KG1 (cell line): ENCODE results near the gene MGAT5B.

Experiments
- DNase-seq: peaks from one replicate; lab custom pipeline; 2025; lab: John Stamatoyannopoulos, UW

The MGAT5B gene

GRCh38 chr17:76879691-76880090 lies 11.5 kb downstream of the MGAT5B start:
- no peak for DNase-seq

DNA sequence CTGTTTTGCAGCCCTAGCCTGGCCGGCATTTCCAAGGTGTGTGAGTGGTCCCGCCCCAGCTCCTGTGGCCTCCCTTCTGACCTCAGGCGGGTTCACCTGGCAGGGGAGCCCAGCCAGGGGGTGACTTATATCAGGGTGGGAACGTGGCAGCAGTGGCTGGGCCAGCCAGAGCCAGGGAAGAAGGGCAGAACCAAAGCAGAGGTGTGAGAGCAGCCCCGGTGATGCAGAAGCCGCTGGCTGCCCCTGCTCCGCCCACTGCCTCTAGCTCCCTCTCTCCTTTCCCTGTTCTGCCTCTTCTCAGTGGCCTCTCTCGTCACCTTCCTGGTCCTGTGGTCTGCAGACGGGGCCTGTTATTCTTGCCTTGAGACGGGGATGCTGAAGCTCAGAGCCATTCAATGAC lies 12.1 kb downstream of the MGAT5B start:
- no peak for DNase-seq

- no peak for DNase-seq
Observed at GRCh38 chr17:76880971-76881370, 12.8 kb downstream of the MGAT5B start.

- DNase-seq = no peak
Observed at GRCh38 chr17:76881408-76881807, 13.2 kb downstream of the MGAT5B start.

DNA sequence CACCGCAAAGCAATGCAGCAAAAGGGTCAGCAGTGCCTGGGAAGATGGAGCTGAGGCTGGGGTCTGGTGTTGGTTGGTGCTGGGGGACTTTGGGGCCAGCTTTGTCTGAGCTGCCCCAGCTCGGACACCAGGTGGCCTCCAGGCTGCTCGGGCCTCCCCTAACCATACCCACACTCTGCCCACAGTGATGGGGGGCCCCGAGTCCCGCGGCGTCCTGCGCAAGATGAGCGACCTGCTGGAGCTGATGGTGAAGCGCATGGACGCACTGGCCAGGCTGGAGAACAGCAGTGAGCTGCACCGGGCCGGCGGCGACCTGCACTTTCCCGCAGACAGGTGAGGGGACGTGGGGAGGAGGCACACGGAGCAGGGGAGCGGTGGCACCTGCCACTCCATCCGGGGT lies 13.8 kb downstream of the MGAT5B start:
- no peak for DNase-seq

GRCh38 chr17:76883744-76884525 lies 15.7 kb downstream of the MGAT5B start:
- no peak for DNase-seq

DNA sequence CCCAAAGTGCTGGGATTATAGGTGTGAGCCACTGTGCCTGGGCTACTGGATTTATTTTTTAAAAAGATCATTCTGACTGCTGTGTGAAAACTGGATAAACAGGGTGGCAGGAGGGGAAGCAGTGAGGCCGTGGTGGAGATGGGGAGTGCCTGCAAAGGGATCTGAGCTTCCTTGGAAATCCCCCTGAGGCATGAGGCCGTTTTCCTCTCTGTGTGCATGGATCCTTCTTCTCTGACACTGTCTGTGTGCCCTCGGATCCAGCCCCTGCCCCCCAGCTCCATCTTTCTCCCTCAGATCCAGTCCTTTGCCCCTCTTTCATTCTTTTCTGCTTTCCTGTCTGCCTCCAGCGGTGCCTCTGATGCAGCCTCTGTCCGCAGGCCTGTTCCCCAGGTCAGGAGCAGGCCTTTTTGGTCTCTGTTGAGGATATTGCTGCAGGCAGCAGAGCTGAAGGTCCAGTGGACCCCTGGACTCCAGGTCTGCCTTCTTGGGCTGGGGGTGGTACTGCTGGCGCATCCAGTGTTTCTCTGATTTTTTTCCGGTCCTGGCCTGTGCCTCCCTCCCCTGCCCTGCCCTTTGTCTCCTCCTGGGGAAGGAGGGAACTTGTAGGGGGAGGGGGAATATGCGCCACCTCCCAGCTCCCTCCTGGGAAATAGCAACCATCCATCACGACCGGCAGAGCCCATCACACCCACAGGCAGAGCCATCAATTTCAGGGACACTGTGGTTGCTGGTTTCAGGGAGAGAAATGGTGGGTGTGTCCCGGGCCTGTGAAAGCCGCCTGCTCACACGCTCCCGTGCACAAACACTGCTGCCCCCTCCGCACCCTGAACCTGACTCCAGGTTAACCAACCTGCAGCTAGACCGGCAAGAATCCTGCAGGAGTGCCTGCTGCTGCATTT lies 17.0 kb downstream of the MGAT5B start:
- no peak for DNase-seq

- no peak for DNase-seq
Observed at GRCh38 chr17:76885894-76886290, 17.7 kb downstream of the MGAT5B start.

GRCh38 chr17:76886395-76886794 lies 18.2 kb downstream of the MGAT5B start:
- DNase-seq = no peak

GRCh38 chr17:76887802-76888201 lies 19.6 kb downstream of the MGAT5B start:
- DNase-seq = no peak

DNA sequence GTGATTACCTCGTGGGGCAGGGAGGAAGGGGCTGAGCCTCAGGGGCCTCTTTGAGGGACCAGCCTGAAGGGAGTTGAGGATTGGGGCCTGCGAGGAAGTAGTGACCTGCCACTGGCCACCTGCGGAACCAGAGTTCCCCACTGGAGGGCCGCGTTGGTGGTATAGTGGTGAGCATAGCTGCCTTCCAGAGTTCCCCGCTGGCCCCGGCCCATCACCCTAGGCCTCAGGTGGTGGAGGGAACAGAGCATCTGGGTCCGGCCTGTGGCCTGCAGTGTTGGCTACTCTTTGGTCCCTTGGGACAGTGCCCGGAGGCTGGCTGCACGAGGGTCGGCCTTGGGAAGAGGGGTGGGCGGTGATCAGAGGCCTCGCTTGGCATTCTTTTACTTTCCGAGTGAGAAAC lies 20.5 kb downstream of the MGAT5B start:
- DNase-seq = no peak

- no peak for DNase-seq
Observed at GRCh38 chr17:76889323-76889722, 21.1 kb downstream of the MGAT5B start.

GRCh38 chr17:76892329-76892728 lies 24.1 kb downstream of the MGAT5B start:
- no peak for DNase-seq

DNA sequence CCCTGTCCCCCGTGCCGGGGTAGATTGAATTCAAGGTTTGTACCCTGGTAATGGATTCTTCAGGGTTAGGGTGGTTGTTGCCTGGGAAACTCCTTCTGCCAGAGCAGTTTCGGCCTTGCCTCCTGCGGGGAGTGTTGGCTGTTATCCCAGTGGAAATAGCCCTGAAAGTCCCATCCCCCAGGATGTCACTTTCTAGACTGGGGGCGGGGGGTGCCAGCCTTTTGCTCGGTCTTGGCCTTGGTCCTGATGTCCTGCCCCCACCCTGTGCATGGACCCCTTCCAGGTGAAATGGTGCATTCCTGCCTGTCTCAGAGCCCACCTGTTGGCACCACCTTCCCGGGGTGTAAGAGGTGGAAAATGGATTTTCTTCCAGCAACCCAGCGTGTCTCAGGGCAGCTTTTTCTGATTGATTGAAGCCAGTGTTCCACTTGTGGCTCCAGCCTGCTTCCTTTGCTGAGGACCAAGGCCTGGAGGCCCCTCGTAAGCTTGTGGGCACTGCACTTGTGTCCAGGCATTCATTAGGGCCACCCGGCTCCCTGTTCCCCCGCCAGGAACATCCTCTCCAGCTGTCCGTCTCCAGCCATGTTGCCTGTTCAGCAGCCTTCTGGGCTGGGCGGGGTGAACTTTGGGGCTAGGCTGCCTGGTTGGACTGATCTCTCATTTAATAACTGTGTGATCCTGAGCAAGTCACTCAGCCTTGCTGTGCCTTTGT lies 25.6 kb downstream of the MGAT5B start:
- DNase-seq = no peak

DNA sequence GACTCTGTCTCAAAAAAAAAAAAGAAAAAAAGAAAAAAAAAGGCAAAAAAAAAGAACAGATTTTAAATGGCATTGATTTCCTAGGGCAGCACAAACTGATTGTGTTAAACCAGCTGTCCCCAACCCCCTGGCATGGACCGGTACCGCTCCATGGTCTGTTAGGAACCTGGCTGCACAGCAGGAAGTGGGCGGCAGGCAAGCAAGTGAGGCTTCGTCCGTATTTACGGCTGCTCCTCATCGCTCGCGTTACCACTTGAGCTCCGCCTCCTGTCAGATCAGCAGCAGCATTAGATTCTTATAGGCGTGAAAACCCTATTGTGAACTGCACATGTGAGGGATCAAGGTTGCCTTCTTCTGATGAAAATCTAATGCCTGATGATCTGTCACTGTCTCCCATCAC lies 26.6 kb downstream of the MGAT5B start:
- no peak for DNase-seq

GRCh38 chr17:76897023-76897422 lies 28.8 kb downstream of the MGAT5B start:
- DNase-seq = no peak

GRCh38 chr17:76899414-76899813 lies 31.2 kb downstream of the MGAT5B start:
- DNase-seq = no peak

GRCh38 chr17:76900723-76901122 lies 32.5 kb downstream of the MGAT5B start:
- DNase-seq = no peak

DNA sequence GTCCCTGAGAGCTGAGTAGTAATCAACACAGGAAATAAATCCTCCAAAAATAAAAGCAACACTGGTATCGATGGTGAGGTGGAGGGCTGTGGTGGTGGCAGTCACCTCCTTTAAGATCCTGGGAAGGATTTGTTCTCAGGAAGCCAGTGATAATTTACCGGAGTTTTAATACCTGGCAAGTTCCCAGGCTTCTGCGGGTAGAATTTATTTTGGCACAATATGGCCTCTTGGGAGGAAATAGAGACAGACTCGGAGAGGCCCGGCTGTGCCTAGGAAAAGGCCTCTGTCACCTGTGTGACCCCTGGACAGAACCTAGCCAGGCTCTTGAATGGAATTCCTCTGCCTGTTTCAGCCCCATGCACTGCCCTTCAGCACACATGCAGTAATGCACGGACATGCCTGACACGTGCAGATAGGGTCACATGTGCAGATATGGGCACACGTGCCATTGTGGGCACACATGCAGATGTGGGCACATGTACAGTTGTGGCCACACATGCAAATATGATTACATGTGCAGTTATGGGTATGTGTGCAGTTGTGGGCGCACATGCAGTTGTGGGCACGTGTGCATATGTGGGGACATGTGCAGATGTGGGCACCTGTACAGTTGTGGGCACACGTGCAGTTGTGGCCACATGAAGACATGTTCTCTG lies 33.5 kb downstream of the MGAT5B start:
- no peak for DNase-seq

GRCh38 chr17:76902476-76902875 lies 34.3 kb downstream of the MGAT5B start:
- DNase-seq = no peak

- no peak for DNase-seq
Observed at GRCh38 chr17:76903631-76904030, 35.4 kb downstream of the MGAT5B start.

GRCh38 chr17:76904116-76904515 lies 35.9 kb downstream of the MGAT5B start:
- DNase-seq = no peak
